Tibial artery (tissue), 4 donors: ENCODE results near the gene MTHFD1L.

ENCODE experiments used
- DNase-seq, 2 donors: peaks; one replicate each; pipeline ENCODE4 v3.0.0-alpha.2; 2019
- H3K27ac ChIP-seq, 2 donors: fragments of 200-600 bp; sonication (generic) in 1 of 2; 1 replicate in 1 of 2; 2 replicates in 1 of 2; pipeline ENCODE4 v1.5.1; 2018 to 2019; ENCODE audit warnings: mild to moderate bottlenecking in 1 of 2
- H3K27me3 ChIP-seq, 2 donors: fragments of 200-600 bp; sonication (generic) in 1 of 2; one replicate each; pipeline versions ENCODE4 v1.5.1 to v1.6.0; 2016 to 2019
- H3K36me3 ChIP-seq, 3 donors: fragments of 200-600 bp; sonication (generic) in 2 of 3; one replicate each; pipeline ENCODE4 v1.5.1; 2016 to 2019; ENCODE audit warnings: mild to moderate bottlenecking in 2 of 3
- H3K4me1 ChIP-seq, 4 donors: fragments of 200-600 bp; sonication (generic) in 2 of 4; 1 replicate in 3 of 4; 2 replicates in 1 of 4; pipeline ENCODE4 v1.5.1; 2016 to 2019
- H3K4me3 ChIP-seq, 2 donors: fragments of 200-600 bp; sonication (generic) in 1 of 2; 1 replicate in 1 of 2; 2 replicates in 1 of 2; pipeline ENCODE4 v1.5.1; 2018 to 2019; ENCODE audit warnings: mild to moderate bottlenecking in 2 of 2
- H3K9me3 ChIP-seq, 3 donors: fragments of 200-600 bp; sonication (generic) in 1 of 3; one replicate each; pipeline ENCODE4 v1.5.1; 2016 to 2019
- intact Hi-C: fragments of 100-400 bp; cut with DNase I; formaldehyde crosslinking; loops from one replicate; pipeline ENCODE4 v1.15.0; 2023; ENCODE audit warnings: low total_unique reads
- TF ChIP-seq, protein P1 (sequence below), 2 experiments: fragments of 200-600 bp in 1 of 2; fragments of 450-650 bp in 1 of 2; IDR thresholded peaks; one replicate each; pipeline ENCODE4 v1.5.1; 2017 to 2019; ENCODE audit warnings: antibody characterized with exemption in 2 of 2, mild to moderate bottlenecking in 1 of 2, moderate library complexity in 1 of 2

The MTHFD1L gene

GRCh38 chr6:151098166-151098565, 232.7 kb downstream of the MTHFD1L start:
- DNase-seq = peak in 1 of 2 donors; percentile 32
- H3K36me3 ChIP-seq = peaks cover 2 to 9% (median 9%) of the 10 kb centered on the region in 3 donors
- intact Hi-C loops = no loop called here
- H3K4me1 ChIP-seq = peaks cover 0 to 30% (median 6%) of the 10 kb centered on the region in 4 donors
- H3K27me3 ChIP-seq = no peaks in the 10 kb centered on the region
- no peak overlapping the region for H3K27ac ChIP-seq
- H3K4me3 ChIP-seq = no peak overlapping the region
- TF ChIP-seq, protein P1, sequence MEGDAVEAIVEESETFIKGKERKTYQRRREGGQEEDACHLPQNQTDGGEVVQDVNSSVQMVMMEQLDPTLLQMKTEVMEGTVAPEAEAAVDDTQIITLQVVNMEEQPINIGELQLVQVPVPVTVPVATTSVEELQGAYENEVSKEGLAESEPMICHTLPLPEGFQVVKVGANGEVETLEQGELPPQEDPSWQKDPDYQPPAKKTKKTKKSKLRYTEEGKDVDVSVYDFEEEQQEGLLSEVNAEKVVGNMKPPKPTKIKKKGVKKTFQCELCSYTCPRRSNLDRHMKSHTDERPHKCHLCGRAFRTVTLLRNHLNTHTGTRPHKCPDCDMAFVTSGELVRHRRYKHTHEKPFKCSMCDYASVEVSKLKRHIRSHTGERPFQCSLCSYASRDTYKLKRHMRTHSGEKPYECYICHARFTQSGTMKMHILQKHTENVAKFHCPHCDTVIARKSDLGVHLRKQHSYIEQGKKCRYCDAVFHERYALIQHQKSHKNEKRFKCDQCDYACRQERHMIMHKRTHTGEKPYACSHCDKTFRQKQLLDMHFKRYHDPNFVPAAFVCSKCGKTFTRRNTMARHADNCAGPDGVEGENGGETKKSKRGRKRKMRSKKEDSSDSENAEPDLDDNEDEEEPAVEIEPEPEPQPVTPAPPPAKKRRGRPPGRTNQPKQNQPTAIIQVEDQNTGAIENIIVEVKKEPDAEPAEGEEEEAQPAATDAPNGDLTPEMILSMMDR (IDR thresholded peaks at IDR 0.05) = no peak
- H3K9me3 ChIP-seq = no peaks in the 10 kb centered on the region

DNA sequence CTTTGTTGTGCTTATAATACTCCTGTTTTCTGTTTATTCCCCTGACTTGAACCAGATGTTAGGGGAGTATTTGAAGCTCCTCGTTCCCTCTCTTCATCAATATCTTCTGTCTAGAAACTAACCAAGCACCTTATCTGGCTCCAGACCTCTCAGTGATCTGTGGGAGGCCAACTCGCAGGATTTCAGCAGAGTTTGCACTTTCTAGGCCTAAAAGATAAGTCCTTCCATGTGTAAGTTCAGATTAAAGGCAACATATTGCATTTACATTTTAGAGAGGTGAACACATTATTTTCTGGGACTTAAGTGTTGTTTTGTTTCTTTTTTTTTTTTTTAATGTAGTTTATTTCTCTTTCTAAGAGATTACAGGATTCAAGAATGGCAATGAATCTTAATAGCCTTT, 234.8 kb downstream of the MTHFD1L start:
- intact Hi-C loops = no loop called here
- DNase-seq = no peak
- no peak overlapping the region for H3K4me3 ChIP-seq
- H3K36me3 ChIP-seq = no peaks in the 10 kb centered on the region
- peaks cover 0 to 36% (median 6%) of the 10 kb centered on the region in 4 donors for H3K4me1 ChIP-seq
- peak overlapping the region in 1 of 2 donors; percentile 67 for H3K27ac ChIP-seq
- no peaks in the 10 kb centered on the region for H3K27me3 ChIP-seq
- no peaks in the 10 kb centered on the region for H3K9me3 ChIP-seq
- TF ChIP-seq, protein P1 (IDR thresholded peaks at IDR 0.05) = no peak

DNA sequence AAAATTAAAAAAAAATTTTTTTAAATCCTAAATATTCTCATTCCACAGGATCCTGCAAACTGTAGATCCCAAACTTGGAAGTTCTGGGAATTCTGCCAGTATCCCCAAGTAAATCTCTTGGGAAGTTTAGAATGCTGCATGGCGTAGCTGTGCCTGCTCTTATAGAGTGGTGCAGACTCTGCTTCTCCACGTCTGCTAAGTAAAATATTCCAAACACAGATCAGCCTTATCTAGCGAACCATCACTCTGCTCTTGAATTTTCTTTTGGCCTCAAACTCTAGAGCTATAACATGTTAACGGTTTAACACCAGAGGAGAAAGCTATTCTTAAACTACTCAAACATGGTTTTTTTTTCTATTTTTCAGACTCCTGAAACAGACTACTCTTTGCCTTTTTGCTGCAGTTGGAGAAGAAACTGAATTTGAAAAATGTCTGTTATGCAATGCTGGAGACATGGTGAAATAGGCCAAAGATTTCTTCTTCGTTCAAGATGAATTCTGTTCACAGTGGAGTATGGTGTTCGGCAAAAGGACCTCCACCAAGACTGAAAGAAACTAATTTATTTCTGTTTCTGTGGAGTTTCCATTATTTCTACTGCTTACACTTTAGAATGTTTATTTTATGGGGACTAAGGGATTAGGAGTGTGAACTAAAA, 235.8 kb downstream of the MTHFD1L start:
- no peak for DNase-seq
- H3K4me3 ChIP-seq = peak overlapping the region; percentile 12 to 21
- H3K27ac ChIP-seq = peak overlapping the region; percentile 67 to 74

GRCh38 chr6:151101816-151102694, 236.6 kb downstream of the MTHFD1L start:
- intact Hi-C loops = no loop called here
- DNase-seq = no peak
- peak overlapping the region; percentile 67 to 74 for H3K27ac ChIP-seq
- no peak overlapping the region for H3K4me3 ChIP-seq
- no peaks in the 10 kb centered on the region for H3K27me3 ChIP-seq
- H3K36me3 ChIP-seq = no peaks in the 10 kb centered on the region
- no peaks in the 10 kb centered on the region for H3K9me3 ChIP-seq
- peaks cover 0 to 36% (median 6%) of the 10 kb centered on the region in 4 donors for H3K4me1 ChIP-seq
- TF ChIP-seq, protein P1 (IDR thresholded peaks at IDR 0.05) = no peak

More for the DNA sequence above, 235.8 kb downstream of the MTHFD1L start:
- Histone ChIP-seq H3K27me3 (no peaks in the 10 kb centered on the region), H3K9me3 (no peaks in the 10 kb centered on the region), H3K4me1 (peaks cover 0 to 36% (median 6%) of the 10 kb centered on the region in 4 donors), H3K36me3 (no peaks in the 10 kb centered on the region)
- TF ChIP-seq, protein P1 (IDR thresholded peaks at IDR 0.05) = no peak
- intact Hi-C loops = no loop called here

DNA sequence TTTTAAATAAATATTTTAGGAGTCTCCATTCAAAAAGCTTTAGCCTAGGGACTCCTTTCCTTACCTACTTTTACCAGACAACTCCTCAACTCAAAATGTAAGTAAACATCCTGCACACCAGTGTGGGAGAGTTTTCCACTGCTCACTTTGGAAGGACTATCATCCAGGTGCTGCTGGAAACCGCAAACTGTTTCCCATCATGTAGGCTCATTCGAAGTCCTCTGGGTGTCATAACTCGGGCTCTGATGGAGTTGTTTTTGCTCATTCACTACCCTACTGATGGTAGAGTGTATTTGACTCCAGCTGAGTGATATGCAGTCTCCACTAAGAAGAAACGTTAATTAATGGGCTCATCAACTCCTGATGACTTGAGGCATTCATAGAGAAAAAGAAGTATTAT, 237.8 kb downstream of the MTHFD1L start:
- no peak overlapping the region for H3K4me3 ChIP-seq
- TF ChIP-seq, protein P1 (IDR thresholded peaks at IDR 0.05) = no peak

More for the DNA sequence above, 237.8 kb downstream of the MTHFD1L start:
- H3K4me1 ChIP-seq = peaks cover 0 to 36% (median 6%) of the 10 kb centered on the region in 4 donors
- H3K27me3 ChIP-seq = no peaks in the 10 kb centered on the region
- H3K9me3 ChIP-seq = no peaks in the 10 kb centered on the region
- no peak for DNase-seq
- H3K36me3 ChIP-seq = no peaks in the 10 kb centered on the region
- peak overlapping the region; percentile 67 to 74 for H3K27ac ChIP-seq
- intact Hi-C loops = no loop called here
